Measurements from ENCODE around the gene KCTD11.
"Not testable (repeated sequence)": the region's sequence is repeated elsewhere in the genome, so short reads cannot be mapped to it uniquely, and the experiment has no call there.

Gene KCTD11

DNA sequence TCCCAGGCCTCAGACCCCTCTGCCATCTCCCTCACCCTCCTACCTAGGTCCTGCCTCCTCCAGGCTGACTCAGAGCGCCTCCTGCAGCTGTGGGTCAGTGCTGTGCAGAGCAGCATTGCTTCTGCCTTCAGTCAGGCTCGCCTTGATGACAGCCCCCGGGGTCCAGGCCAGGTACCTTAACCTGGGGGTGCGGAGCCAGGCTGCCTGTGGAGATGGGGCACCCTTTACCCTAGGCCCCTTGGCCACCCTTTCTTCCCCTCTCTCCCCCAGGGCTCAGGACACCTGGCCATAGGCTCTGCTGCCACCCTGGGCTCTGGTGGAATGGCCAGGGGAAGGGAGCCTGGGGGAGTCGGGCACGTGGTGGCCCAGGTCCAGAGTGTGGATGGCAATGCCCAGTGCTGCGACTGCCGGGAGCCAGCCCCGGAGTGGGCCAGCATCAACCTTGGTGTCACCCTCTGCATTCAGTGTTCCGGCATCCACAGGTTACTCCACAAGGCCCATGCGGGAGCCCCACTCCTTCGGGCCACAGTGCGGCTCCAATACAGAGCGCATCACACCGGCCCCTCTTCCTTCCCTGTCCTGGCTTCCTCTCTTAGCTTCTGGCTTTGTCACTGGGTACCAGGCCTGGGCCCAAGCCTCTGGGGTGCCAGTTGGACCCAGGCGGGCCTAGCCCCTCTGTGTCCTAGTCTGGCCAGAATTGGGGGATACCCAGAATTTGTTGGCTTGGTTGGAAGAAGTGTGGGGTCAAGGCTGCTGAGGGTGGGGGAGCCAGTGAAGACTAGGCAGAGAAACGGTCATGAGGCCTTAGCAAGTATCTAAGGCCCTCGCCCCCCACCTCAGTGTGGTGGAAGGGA lies 5.0 kb upstream of the KCTD11 start:
- no peak for DNase-seq (ENCODE audit: low spot score)

DNA sequence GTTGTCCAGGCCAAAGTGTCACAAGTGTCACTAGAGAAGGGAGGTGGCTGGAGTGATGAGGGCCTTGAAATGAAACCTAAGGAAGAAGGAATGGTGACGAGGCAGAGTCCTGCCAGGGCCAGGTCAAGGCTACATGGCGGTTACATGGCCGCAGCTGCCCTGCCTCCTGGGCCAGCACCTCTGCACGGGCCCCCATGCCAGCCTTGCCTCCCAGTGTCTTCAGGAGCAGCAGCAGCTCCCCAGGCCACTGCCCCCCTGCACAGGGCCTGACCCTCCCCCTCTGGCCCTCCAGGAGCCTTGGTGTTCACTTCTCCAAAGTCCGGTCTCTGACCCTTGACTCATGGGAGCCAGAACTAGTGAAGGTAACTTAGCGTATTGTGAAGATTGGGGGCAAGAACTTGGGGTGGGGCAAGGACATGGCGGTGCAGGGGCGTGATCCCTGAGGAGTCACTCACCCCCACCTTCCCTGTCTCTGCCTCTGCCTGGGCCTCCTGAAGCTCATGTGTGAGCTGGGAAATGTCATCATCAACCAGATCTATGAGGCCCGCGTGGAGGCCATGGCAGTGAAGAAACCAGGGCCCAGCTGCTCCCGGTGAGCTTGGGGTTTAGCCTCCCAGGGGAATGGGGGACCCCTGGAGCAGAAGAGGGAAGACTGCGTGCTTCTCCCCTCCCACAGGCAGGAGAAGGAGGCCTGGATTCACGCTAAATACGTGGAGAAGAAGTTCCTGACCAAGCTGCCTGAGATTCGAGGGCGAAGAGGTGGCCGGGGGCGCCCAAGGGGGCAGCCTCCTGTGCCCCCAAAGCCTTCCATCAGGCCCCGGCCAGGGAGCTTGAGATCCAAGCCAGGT lies 4.1 kb upstream of the KCTD11 start:
- DNase-seq (ENCODE audit: low spot score) = no peak

DNA sequence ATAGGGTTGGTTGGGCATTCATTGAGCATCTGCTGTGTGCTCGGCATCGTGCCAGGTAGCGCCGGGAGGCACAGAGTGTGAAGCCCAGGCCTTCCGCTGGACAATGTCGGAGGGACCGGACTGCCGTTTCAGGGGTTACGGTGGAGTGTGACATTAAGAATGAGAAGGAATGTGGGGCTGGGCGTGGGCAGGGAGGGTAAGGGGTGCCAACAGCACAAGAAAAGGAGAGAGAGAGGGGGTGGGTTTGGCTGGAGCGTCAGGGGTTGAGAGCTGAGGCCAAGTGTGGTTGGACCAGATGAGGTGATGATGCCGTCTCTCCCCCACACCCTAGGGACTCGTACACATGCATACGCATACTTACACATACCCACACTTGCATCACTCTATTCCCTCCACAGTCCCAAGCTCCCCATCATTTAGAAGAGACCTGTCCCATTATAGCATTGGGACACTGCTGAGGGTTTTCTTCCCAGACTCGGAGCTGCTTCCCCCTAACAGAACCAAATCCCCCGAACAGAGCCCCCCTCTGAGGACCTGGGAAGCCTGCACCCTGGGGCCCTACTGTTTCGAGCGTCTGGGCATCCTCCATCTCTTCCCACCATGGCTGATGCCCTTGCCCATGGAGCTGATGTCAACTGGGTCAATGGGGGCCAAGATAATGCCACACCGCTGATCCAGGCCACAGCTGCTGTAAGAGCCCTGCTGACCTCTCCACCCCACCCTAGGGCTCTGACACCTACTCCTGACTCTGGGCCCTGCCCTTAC lies 3.3 kb upstream of the KCTD11 start:
- no peak for DNase-seq (ENCODE audit: low spot score)

DNA sequence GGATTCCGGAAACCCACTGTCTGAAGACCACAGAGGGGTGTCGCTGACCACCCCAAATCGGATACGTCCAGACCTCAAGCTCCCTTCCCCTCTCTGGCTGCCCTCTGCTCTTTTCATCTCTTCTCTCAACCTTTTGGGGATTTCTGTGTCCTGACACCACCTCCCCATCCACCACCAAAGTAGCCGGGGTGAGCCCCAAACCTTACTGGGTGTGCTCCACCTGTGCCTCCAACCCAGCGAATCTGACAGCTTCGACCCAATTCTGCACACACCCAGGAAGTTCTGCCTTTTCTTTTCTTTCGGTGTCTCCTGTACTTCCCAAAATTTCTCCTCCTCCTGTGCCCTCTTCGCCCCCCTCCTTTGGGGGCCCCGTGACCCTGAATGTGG lies 534 bp downstream of the KCTD11 start:
- DNase-seq (ENCODE audit: low spot score) = no peak

- DNase-seq (ENCODE audit: low spot score) = no peak
Observed at GRCh38 chr17:7352910-7353635, 1.1 kb downstream of the KCTD11 start.

DNA sequence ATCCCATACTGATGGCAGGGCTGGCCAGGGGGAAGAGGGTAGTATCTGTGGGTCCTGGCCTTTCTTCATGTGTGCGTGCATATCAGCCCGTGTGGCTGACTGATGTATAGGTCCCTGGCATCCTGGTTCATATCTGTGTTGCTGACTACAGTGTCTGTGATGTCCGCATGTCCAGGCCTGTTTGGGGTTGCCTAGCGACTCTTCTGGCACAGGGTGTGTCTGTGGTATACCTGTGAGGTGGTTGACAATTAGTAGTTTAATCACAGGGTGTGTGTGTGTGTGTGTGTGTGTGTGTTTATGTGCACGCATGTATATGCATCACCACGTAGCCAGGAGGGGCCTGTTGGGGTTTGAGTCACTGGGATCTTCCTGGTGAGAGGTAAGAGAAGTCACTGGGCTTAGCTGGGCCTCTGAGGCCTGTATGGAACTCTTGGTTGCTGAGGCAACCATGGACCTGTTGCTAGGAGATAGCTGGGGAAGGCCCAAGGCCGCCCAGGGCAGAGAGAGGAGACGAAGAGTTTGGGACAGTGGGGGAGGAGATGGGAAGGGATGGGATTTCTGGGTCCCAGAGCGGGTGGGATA lies 2.4 kb downstream of the KCTD11 start:
- no peak for DNase-seq (ENCODE audit: low spot score)

GRCh38 chr17:7355053-7355452 lies 3.1 kb downstream of the KCTD11 start, which contains the start of gene TMEM95:
Gene TMEM95 (plus strand): TSS chr17:7355156. CDS start chr17:7355205, 49 bp downstream.
- DNase-seq (ENCODE audit: low spot score) = no peak

- no peak for DNase-seq (ENCODE audit: low spot score)
Observed at GRCh38 chr17:7355573-7355972, 3.6 kb downstream of the KCTD11 start.

DNA sequence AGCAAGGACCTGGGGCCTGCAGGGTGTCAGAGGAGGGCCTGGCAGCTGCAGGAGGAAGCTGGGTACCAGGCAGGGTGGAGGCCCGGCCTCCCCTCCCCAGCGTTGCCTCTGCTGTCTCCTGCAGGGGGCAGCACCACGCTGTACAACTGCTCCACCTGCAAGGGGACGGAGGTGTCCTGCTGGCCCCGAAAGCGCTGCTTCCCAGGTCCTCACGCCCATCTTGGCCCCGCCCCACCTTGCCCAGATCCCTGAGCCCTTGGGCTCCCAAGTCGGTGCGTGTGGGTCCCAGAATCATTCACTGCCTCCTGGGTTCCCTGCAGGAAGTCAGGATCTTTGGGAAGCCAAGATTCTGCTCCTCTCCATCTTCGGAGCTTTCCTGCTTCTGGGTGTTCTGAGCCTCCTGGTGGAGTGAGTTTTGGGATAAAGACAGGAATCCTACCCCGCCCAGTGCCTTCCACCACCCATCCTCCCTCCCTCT lies 4.1 kb downstream of the KCTD11 start:
- DNase-seq (ENCODE audit: low spot score) = peak; percentile 77

DNA sequence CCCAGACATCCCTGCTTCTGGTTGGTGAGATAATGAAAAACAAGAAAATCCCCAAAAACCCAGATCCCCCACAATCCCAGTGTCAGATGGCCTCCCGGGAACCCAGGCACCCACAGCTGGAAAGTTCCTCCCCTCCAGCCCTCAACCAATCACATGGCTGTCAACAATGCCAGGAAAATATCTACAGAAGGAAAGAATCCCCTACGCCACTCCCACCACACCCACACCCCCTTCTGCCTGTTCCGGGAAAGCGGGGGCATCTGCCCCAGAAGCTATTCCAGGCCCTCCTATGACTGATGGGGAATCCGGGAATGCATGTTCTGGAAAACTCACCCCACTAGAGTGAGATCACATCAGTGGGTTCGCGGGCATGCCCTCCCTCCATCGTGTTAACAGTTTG lies 4.8 kb downstream of the KCTD11 start:
- no peak for DNase-seq (ENCODE audit: low spot score)

- DNase-seq (ENCODE audit: low spot score) = no peak
Observed at GRCh38 chr17:7357381-7357780, 5.4 kb downstream of the KCTD11 start.

DNA sequence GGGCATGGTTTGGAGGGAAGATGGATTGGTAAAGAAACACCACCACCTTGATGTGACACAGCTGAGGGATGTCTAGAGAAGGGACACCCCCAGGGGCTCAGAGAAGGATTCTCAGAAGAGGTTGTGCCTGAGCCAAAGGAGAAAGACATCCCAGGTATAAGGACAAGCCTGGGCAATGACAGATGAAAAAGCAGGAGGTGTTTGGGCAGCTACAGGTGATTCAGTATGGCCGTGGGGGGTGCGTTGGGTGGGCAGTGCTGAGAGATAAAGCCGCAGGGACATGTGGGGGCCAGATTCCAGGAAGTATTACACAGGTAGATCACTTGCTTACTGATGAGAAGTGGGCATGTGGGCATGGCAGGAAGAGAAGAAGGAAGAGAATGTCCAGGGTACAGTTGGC lies 9.9 kb downstream of the KCTD11 start:
- no peak for DNase-seq (ENCODE audit: low spot score)

DNA sequence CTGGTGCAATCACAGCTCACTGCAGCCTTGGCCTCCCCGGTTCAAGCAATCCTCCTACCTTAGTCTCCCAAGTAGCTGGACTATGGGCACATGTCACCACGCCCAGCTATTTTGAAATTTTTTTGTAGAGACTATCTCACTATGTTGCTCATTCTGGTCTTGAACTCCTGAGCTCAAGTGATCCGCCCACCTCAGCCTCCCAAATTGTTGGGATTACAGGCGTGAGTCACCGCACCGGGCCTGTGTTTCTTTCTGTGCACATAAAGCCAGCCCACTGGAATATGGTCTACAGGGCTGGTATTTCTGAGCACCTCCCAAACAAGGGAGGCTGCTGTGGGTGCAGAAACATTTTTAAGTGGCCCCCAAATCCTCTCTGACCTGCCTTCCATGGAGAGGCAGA lies 11.3 kb downstream of the KCTD11 start:
- no peak for DNase-seq (ENCODE audit: low spot score)

DNA sequence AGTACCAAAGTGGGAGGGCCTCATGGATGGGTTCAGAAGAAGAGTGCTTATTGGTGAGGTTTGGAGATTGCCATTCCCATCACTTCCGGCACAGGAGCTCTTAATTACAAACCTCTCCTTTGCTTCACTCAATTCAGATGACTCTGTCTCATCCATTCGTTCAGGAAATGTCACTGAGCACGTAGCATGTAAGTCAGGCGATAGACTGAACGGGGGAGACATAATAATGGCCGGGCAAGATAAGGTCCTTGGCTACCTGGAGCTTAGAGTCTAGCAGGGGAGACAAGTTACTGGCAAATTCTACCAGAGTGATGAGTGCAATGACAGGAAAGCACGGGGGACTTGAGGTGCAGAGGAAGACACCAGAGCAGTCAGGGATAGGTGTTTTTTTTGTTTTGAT lies 14.0 kb downstream of the KCTD11 start:
- not testable (repeated sequence) for DNase-seq (ENCODE audit: low spot score)

GRCh38 chr17:7367083-7367482 lies 15.1 kb downstream of the KCTD11 start:
- DNase-seq (ENCODE audit: low spot score) = no peak

DNA sequence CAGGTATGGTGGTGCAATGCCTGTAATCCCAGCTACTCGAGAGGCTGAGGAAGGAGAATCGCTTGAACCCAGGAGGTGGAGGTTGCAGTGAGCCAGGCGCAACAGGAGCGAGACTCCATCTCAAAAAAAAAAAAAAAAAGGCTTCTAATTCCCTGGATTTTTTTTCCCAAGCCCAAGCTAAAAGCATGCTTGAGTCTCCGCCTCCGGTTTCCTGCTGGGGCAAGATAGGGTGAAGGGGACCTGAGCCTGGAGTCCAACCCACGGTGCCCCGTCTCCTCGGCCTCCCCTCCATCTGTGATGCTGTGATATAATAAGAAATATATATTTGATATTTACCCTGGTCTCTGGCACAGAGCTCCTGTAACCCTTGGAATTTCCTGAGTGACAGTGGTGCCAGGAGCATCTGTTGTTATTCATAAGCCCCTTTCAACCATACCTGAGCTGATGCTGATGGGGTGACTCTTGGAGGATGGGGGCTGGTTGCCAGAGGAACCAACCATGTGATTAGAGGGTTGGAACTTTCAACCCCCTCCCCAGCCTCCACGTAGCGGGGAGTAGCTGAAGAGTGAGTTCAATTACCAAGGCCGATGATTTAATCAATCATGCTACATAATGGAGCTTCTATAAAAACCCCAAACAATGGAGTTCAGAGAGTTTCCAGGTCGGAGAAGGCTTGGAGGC lies 16.1 kb downstream of the KCTD11 start:
- DNase-seq (ENCODE audit: low spot score) = no peak

DNA sequence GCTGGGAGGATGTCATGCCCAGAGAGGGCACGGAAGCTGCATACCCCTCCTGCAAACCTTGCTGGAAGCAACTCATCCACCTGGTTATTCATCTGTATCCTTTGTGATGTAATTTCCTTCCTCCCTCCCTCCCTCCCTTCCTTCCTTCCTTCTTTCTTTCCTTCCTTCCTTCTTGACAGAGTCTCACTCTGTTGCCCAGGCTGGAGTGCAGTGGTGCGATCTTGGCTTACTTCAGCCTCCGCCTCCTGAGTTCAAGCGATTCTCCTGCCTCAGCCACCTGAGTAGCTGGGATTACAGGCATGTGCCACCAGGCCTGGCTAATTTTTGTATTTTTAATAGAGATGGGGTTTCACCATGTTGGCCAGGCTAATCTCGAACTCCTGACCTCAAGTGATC lies 16.6 kb downstream of the KCTD11 start:
- not testable (repeated sequence) for DNase-seq (ENCODE audit: low spot score)

- no peak for DNase-seq (ENCODE audit: low spot score)
Observed at GRCh38 chr17:7369825-7370224, 17.9 kb downstream of the KCTD11 start.

DNA sequence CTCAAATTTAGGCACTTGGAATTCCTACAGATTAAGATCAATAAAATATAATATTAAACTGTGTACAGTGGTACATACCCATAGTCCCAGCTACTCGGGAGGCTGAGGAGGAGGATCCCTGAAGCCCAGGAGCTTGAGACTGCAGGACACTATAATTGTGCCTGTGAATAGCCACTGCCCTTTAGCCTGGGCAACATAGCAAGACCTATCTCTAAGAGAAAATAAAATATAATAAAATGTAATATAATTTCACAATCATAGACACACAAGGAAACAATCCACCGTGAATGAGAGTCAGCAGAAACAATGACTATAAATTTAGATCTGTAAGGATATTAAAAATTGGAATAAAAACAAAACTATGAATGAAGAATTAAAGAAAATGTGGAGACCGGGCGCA lies 18.9 kb downstream of the KCTD11 start:
- DNase-seq (ENCODE audit: low spot score) = no peak

DNA sequence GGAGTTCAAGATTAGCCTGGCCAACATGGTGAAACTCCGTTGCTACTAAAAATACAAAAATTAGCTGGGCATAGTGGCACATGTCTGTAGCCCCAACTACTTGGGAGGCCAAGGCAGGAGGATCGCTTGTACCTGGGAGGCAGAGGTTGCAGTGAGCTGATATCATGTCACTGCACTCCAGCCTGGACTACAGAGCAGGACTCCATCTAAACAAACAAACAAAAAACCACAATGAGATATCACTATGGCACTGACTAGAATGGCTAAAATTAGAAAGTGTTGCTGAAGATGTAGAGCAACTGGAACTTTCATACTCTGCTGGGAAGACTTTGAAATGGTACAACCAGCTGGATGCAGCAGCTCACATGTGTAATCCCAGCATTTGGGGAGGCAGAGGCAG lies 22.4 kb downstream of the KCTD11 start:
- DNase-seq (ENCODE audit: low spot score) = no peak

- DNase-seq (ENCODE audit: low spot score) = no peak
Observed at GRCh38 chr17:7379134-7379533, 27.2 kb downstream of the KCTD11 start.
